ENCODE measurements around the gene L2HGDH.

The L2HGDH gene

GRCh38 chr14:50230701-50231474 is 81.1 kb downstream of the L2HGDH start:
- DNase-seq = peak in 45 of 58 donors; percentile 10 to 70 (median 39)

DNA sequence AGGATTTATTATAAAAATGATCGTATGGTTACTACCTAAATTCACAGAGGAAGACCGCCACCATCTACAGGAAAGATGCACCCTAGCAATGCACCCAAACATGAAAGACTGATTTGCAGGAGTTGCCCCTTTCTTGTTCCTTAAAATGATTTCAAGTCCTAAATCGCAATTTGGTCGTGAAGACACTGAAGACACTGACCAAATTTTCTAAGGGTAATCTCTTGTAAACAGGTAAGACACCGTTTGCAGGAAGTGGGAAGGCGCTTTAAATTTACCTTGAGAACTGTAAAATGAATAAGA is 81.7 kb downstream of the L2HGDH start:
- DNase-seq = peak in 1 of 58 donors; percentile 4

GRCh38 chr14:50229681-50230080 is 82.3 kb downstream of the L2HGDH start:
- DNase-seq = no peak

DNA sequence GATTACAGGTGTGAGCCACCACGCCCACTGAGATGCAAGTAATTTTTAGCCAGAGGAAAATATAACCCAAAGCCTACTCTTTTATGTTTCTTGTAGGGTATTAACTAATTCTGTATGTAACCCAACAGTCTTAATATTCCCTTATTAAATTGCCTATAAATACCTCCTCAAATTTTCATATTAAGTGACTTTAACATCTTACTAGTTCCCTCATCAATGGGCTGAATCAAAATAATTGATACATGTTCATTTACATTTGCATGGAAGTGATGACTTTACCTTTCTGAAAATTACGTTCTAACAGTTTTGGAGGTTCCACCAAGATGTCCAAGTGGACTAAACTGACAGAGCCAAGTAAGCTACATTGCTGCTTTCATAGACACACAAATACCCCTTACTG is 83.7 kb downstream of the L2HGDH start:
- no peak for DNase-seq

- no peak for DNase-seq
Measured at GRCh38 chr14:50225974-50226297, 86.1 kb downstream of the L2HGDH start.

DNA sequence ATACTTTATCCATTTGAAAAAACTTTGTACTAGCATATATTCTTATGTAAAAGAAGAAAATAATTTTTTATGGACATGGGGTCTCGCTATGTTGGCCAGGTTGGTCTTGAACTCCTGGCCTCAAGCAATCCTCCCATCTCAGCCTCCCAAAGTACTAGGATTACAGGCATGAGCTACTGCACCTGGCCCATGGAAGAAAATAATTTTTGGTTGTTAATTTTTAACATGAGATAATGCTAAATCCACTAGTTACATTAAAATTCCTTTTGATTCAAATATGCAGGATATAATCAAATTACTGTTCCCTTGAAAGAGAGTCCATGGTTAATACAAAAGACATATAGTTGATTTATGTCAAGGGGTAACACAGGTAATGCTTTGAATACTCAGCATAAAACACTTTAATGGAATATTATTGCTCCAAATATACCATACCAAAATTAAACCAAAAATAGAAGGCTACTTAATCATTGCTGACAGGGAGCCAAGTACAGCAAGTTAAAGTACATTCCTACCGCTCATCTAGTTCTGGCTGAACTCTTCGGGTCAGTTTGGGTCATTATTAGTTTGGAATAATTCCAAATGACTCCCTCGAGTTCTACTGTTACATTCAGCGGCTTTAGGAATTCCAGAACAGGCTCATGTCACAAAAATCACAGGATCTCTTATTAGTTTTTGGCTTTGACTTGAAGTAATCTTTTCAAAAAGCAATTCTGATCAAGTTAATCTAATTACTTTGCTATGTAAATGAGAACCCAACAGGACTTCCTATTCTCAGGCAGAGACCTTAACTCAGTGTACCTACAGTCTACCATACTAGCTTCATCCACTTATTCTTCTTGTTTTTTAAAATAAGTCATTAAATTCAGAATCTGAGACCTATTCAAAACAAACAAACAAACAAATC is 86.7 kb downstream of the L2HGDH start:
- DNase-seq = no peak

DNA sequence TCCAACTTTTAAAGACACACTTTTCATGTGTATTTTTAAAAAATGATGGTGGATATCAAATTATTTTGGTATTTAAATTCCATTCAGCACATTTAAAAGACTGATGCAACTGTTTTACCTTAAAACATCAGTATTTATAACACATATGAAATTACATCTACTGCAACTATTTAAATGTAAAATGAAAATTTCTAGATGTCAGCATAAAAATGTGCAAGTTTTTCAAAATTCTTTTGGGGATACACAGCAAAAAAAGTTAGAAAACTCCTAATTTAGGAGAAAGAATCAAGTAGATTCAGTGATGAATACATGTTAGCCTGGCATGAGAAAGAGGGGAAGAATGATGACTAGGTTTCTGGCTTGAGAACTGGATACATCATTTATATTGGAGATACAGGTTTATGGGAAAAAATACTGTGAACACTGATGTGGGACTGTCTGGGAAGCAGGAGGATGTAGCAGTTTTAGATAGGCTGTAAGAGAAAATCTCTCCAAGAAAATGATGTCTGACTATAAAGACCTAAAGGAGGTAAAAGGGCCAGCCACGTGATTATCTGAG is 89.9 kb downstream of the L2HGDH start:
- no peak for DNase-seq

GRCh38 chr14:50218501-50218900 is 93.5 kb downstream of the L2HGDH start:
- no peak for DNase-seq

DNA sequence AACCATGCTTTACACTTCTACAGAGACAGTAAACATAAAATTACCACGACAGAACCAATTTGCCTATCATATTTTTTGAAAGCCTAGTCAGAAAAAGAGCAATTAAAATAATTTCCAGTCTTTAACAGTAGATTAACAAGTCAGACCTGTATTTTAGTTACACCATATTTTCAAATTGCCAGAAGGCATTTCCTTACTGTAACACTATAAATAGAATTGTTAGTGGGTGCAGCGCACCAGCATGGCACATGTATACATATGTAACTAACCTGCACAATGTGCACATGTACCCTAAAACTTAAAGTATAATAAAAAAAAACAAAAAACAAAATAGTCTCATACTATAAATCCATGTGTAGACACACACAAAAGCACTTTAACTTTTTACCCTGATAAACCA is 96.6 kb downstream of the L2HGDH start:
- DNase-seq = no peak

DNA sequence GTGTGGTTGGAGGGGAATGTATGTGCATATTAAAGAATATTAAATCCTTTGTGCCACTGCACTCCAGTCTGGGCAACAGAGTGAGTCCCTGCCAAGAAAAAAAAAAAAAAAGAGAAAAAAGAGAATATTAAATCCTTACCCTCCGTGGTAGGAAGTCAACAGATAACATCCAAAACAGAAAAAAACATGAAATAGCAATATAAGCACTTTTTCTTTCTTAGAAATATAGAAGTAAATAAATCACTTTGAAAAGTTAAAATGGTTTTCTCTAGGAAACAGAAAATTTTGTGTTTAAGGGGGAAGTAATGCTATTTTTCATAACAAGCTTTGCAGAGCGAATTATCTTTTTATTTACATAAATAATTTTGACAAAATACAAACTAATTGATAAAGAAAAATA is 98.2 kb downstream of the L2HGDH start:
- DNase-seq = no peak

GRCh38 chr14:50212726-50213125 is 99.3 kb downstream of the L2HGDH start:
- DNase-seq = no peak

- DNase-seq = no peak
Measured at GRCh38 chr14:50210074-50210473, 102.0 kb downstream of the L2HGDH start.

DNA sequence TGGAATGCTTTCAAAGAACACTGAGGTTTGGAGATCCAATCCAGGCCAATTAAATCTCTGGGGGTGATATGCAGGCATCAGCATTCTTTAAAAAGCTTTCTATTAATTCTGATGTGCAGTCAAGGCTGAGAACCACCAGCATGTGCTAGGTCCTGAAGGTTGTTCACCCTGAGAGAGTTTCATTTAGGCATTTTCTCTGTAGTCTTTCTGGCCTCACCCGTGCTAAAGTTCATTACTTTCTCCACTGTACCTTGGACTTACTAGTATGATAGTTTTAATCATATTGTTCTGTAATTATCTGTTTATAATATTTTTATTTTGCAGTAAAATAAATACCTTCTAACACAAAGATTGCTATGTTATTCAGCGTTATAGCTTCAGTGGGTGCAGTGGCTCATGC is 113.5 kb downstream of the L2HGDH start:
- DNase-seq = no peak

- DNase-seq = no peak
Measured at GRCh38 chr14:50191499-50191898, 120.5 kb downstream of the L2HGDH start.

Measured in anterior cingulate cortex (tissue), 58 donors.